HCT116 (cell line): Measurements from ENCODE around the gene ARL4A.

ENCODE experiments used
- CEBPB ChIP-seq: IDR thresholded peaks from 2 replicates; pipeline ENCODE4 v1.6.1; 2012; ENCODE audit warnings: low read depth
- CTCF ChIP-seq, 3 experiments: fragments of 200-600 bp in 1 of 3; sonication (generic) in 1 of 3; IDR thresholded peaks in 2 of 3; conservative IDR thresholded peaks in 1 of 3; 2 replicates each; pipeline ENCODE4 v1.5.1; 2012 to 2017; ENCODE audit warnings: low read depth in 2 of 3, low read length in 2 of 3, antibody characterized with exemption in 1 of 3, borderline replicate concordance in 1 of 3, control low read depth in 1 of 3, mild to moderate bottlenecking in 1 of 3, mixed read lengths in 1 of 3, mixed run types in 1 of 3, moderate library complexity in 1 of 3; ENCODE audit not compliant: insufficient read depth in 1 of 3
- EZH2 ChIP-seq: fragments of 200-600 bp; sonication (generic); IDR thresholded peaks from 2 replicates; pipeline ENCODE4 v1.6.1; 2017; ENCODE audit warnings: antibody characterized with exemption, mixed run types
- JUND ChIP-seq: IDR thresholded peaks from 2 replicates; pipeline ENCODE4 v1.6.1; 2012
- MAX ChIP-seq: IDR thresholded peaks from 2 replicates; pipeline ENCODE4 v1.6.1; 2012
- POLR2AphosphoS5 ChIP-seq: IDR thresholded peaks from 2 replicates; pipeline ENCODE4 v1.6.1; 2011; ENCODE audit warnings: mild to moderate bottlenecking, low read depth, low read length, moderate library complexity
- SP1 ChIP-seq: IDR thresholded peaks from 2 replicates; pipeline ENCODE4 v1.6.1; 2012; ENCODE audit warnings: low read depth
- TCF7L2 ChIP-seq: IDR thresholded peaks from 2 replicates; pipeline ENCODE4 v1.7.0; 2011; ENCODE audit warnings: borderline replicate concordance, inconsistent platforms; ENCODE audit not compliant: insufficient read depth, insufficient read length; ENCODE audit errors: extremely low read depth
- ZNF274 ChIP-seq: fragments of 200-500 bp; sonication (Bioruptor generic); IDR thresholded peaks from 2 replicates; pipeline ENCODE4 v1.6.1; 2014; ENCODE audit warnings: mild to moderate bottlenecking, low read depth, low read length, inconsistent platforms

GRCh38 chr7:12737373-12737772, 49.9 kb downstream of the ARL4A start:
- TF ChIP-seq EZH2 (no peak), CTCF (IDR thresholded peaks at IDR 0.05 in 2 of 3, conservative IDR thresholded peaks at IDR 0.05 in 1 of 3; ENCODE audit: borderline replicate concordance in 1 of 3, insufficient read depth in 1 of 3, low read depth in 2 of 3, low read length in 2 of 3) (no peak), JUND (no peak), SP1 (no peak), TCF7L2 (no peak), CEBPB (no peak), POLR2AphosphoS5 (no peak), MAX (no peak), ZNF274 (no peak)
